Coronary artery (tissue), 2 donors: ENCODE measurements around the gene FAM20A.
"Not testable (repeated sequence)": the region's sequence is repeated elsewhere in the genome, so short reads cannot be mapped to it uniquely, and the experiment has no call there.

Experiments
- DNase-seq: peaks from one replicate; pipeline ENCODE4 v3.0.0-alpha.2; 2017; ENCODE audit warnings: low spot score
- H3K27ac ChIP-seq, 2 donors: fragments of 200-600 bp; sonication (generic); one replicate each; pipeline ENCODE4 v1.5.1; 2016 to 2019
- H3K4me3 ChIP-seq: fragments of 200-600 bp; sonication (generic); 2 replicates; pipeline ENCODE4 v1.5.1; 2016; ENCODE audit warnings: mild to moderate bottlenecking, moderate library complexity
- CTCF ChIP-seq: fragments of 200-600 bp; sonication (generic); IDR thresholded peaks from one replicate; pipeline ENCODE4 v1.5.1; 2019; ENCODE audit warnings: antibody characterized with exemption

FAM20A gene

GRCh38 chr17:68497885-68498319 is 103.3 kb downstream of the FAM20A start:
- no peak for TF ChIP-seq CTCF
- Histone ChIP-seq H3K4me3 (no peak overlapping the region), H3K27ac (peak overlapping the region in 1 of 2 donors; percentile 13)
- no peak for DNase-seq

- H3K4me3 ChIP-seq: no peak overlapping the region
- H3K27ac ChIP-seq: no peak overlapping the region
- no peak for DNase-seq
- no peak for TF ChIP-seq CTCF
Measured at GRCh38 chr17:68495081-68495480, 106.1 kb downstream of the FAM20A start.

- H3K27ac ChIP-seq: peak overlapping the region in 1 of 2 donors; percentile 52
- not testable (repeated sequence) for DNase-seq, H3K4me3 ChIP-seq
Measured at GRCh38 chr17:68492394-68493054, 108.6 kb downstream of the FAM20A start.

- peak overlapping the region in 1 of 2 donors; percentile 54 for H3K27ac ChIP-seq
- H3K4me3 ChIP-seq: no peak overlapping the region
- DNase-seq: no peak
- TF ChIP-seq CTCF: no peak
Measured at GRCh38 chr17:68491381-68492231, 109.6 kb downstream of the FAM20A start.

GRCh38 chr17:68489919-68490318 is 111.2 kb downstream of the FAM20A start:
- H3K4me3 ChIP-seq: no peak overlapping the region
- peak overlapping the region in 1 of 2 donors; percentile 35 for H3K27ac ChIP-seq
- no peak for TF ChIP-seq CTCF
- DNase-seq: no peak
